Spleen (tissue), 7 donors: ENCODE data around the gene ACOXL.

Experiments
- CTCF ChIP-seq, 11 experiments: fragments of 200-600 bp in 7 of 11; fragments of 450-650 bp in 4 of 11; sonication (generic) in 4 of 11; IDR thresholded peaks in 8 of 11; conservative IDR thresholded peaks in 3 of 11; 1 replicate in 7 of 11; 2 replicates in 4 of 11; pipeline versions ENCODE4 v1.4.0 to v1.8.0; 2016 to 2021; ENCODE audit warnings: antibody characterized with exemption in 11 of 11, inconsistent platforms in 4 of 11, mild to moderate bottlenecking in 1 of 11
- POLR2A ChIP-seq, 3 donors: fragments of 450-650 bp; IDR thresholded peaks; one replicate each; pipeline ENCODE4 v1.5.1; 2017; ENCODE audit warnings: antibody characterized with exemption in 3 of 3, mild to moderate bottlenecking in 1 of 3
- POLR2AphosphoS5 ChIP-seq, 3 donors: sonication (generic); formaldehyde crosslinking; IDR thresholded peaks; one replicate each; pipeline ENCODE4 v1.5.1; 2017; ENCODE audit warnings: antibody characterized with exemption in 3 of 3
- donor health status: DM: no; HTN: no; CAD: no; lungs with moderate emphysema.
- donor health status: DM: no; HTN: no; CAD: no.
- donor health status: DM: no; HTN: no; CAD: no.

GRCh38 chr2:111164078-111164477 lies 431.7 kb downstream of the ACOXL start:
- TF ChIP-seq POLR2A (IDR thresholded peaks at IDR 0.05): no peak
- no peak for TF ChIP-seq CTCF (IDR thresholded peaks at IDR 0.05 in 8 of 11, conservative IDR thresholded peaks at IDR 0.05 in 3 of 11)
- TF ChIP-seq POLR2AphosphoS5 (IDR thresholded peaks at IDR 0.05): no peak
